ENCODE measurements around the gene NFAT5.

NFAT5 gene

DNA sequence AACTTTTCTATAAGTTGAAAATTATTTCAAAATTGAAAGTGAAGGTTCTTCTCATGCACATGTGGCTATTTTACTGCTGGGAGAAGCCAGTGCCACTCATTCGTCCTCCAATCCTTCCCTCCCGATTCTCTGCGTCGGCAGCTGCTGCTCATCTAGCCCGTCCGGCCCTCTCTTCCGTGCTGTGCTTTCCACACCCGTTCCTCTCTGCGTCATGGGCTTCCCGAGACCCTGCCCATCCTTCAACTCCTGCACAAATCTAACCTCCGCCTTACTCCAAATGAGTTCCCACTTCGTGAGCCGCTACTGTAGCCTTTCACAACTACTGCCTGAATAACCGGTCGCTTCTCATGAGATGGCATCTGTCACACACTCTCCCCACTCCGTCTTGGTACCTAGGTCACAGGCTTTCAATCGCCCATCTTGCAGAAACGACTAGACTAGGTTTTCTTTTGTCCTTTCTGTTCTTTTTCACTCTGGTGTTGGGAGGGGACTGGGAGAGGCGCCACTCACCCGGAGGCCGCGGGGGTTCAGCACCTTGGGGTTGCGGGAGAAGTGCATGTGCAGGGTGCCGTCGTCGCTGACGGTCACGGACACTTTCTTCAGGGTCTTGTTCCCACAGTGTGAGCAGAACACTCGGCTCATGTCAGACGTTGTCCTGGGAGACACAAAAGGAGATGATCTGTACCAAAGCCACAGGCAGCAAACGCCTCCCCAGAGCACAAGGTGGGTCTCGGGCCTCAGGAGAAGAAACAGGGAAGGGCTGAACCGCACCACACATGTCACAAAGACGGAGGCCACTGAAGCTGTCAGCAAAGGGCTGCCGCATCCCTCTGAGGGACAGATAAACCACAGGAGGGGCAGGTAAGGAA, 178.8 kb downstream of the NFAT5 start:
- TF ChIP-seq TCF12 (IDR thresholded peaks at IDR 0.05; ENCODE audit: low read depth): no peak
- TF ChIP-seq, protein P1, sequence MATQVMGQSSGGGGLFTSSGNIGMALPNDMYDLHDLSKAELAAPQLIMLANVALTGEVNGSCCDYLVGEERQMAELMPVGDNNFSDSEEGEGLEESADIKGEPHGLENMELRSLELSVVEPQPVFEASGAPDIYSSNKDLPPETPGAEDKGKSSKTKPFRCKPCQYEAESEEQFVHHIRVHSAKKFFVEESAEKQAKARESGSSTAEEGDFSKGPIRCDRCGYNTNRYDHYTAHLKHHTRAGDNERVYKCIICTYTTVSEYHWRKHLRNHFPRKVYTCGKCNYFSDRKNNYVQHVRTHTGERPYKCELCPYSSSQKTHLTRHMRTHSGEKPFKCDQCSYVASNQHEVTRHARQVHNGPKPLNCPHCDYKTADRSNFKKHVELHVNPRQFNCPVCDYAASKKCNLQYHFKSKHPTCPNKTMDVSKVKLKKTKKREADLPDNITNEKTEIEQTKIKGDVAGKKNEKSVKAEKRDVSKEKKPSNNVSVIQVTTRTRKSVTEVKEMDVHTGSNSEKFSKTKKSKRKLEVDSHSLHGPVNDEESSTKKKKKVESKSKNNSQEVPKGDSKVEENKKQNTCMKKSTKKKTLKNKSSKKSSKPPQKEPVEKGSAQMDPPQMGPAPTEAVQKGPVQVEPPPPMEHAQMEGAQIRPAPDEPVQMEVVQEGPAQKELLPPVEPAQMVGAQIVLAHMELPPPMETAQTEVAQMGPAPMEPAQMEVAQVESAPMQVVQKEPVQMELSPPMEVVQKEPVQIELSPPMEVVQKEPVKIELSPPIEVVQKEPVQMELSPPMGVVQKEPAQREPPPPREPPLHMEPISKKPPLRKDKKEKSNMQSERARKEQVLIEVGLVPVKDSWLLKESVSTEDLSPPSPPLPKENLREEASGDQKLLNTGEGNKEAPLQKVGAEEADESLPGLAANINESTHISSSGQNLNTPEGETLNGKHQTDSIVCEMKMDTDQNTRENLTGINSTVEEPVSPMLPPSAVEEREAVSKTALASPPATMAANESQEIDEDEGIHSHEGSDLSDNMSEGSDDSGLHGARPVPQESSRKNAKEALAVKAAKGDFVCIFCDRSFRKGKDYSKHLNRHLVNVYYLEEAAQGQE (IDR thresholded peaks at IDR 0.05; ENCODE audit: low read depth): no peak
- no peak for TF ChIP-seq CREB1 (IDR thresholded peaks at IDR 0.05; ENCODE audit: low read depth)

DNA sequence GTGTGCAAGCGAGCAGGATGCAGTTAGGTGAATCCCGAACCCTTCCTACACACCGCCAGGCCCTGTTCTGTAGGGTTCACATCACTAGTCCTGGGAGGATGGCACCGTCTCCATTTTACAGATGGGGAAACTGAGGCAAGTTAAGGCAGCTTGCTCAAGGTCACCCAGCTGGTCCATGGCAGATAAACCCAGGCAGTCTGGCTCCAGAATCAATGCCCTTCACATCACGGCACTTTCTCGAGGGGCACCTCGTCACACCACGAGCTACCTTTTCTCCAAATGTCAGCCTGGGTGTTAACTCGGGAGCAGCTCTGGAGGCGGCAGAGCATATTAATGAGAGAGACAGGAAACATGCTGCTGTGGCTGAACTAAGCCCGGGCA, 179.5 kb downstream of the NFAT5 start:
- no peak for TF ChIP-seq CEBPB (IDR thresholded peaks at IDR 0.05)
- no peak for TF ChIP-seq NFIC (IDR thresholded peaks at IDR 0.05)
- no peak for TF ChIP-seq RAD21 (IDR thresholded peaks at IDR 0.05; ENCODE audit: low read depth)
- TF ChIP-seq TAF1 (IDR thresholded peaks at IDR 0.05; ENCODE audit: low read depth): no peak
- no peak for TF ChIP-seq YY1 (IDR thresholded peaks at IDR 0.05; ENCODE audit: low read depth)
- no peak for TF ChIP-seq TEAD4 (IDR thresholded peaks at IDR 0.05)
- TF ChIP-seq ZBTB7A (IDR thresholded peaks at IDR 0.05; ENCODE audit: low read depth): no peak
- TF ChIP-seq FOXM1 (IDR thresholded peaks at IDR 0.05; ENCODE audit: borderline replicate concordance, low read depth): no peak
- TF ChIP-seq TCF12 (IDR thresholded peaks at IDR 0.05; ENCODE audit: low read depth): no peak
- TF ChIP-seq EP300 (IDR thresholded peaks at IDR 0.05; ENCODE audit: borderline replicate concordance): no peak
- TF ChIP-seq, protein P2, sequence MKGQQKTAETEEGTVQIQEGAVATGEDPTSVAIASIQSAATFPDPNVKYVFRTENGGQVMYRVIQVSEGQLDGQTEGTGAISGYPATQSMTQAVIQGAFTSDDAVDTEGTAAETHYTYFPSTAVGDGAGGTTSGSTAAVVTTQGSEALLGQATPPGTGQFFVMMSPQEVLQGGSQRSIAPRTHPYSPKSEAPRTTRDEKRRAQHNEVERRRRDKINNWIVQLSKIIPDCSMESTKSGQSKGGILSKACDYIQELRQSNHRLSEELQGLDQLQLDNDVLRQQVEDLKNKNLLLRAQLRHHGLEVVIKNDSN (IDR thresholded peaks at IDR 0.05): no peak
- TF ChIP-seq, protein P1 (IDR thresholded peaks at IDR 0.05; ENCODE audit: low read depth): no peak
- no peak for TF ChIP-seq CREB1 (IDR thresholded peaks at IDR 0.05; ENCODE audit: low read depth)
- TF ChIP-seq, protein P3, sequence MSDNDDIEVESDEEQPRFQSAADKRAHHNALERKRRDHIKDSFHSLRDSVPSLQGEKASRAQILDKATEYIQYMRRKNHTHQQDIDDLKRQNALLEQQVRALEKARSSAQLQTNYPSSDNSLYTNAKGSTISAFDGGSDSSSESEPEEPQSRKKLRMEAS (IDR thresholded peaks at IDR 0.05): no peak
- no peak for TF ChIP-seq EGR1 (IDR thresholded peaks at IDR 0.05)

DNA sequence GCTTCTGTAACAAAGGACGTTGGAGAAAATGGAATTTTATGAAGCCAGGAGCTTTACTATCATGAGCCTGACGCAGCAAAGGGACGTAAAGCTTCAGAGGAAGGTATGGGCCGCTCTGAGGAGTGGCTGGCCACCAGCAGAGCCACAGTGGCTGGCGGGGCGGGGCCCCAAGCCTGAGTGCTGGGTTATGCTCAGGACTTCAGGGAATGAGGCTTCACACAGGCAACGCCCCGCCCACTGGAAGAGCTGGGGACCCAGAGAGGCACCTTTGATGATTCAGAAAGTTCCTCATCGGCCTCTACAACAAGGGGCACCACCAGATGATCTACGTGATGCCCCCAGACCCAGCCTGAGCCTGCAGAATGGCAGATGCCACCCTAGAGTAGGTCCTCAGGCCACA, 180.2 kb downstream of the NFAT5 start:
- TF ChIP-seq TEAD4 (IDR thresholded peaks at IDR 0.05) (no peak), NFIC (IDR thresholded peaks at IDR 0.05) (no peak), EGR1 (IDR thresholded peaks at IDR 0.05) (no peak), ZBTB7A (IDR thresholded peaks at IDR 0.05; ENCODE audit: low read depth) (no peak), FOXM1 (IDR thresholded peaks at IDR 0.05; ENCODE audit: borderline replicate concordance, low read depth) (no peak), TCF12 (IDR thresholded peaks at IDR 0.05; ENCODE audit: low read depth) (no peak), EP300 (IDR thresholded peaks at IDR 0.05; ENCODE audit: borderline replicate concordance) (no peak)
- TF ChIP-seq, protein P2 (IDR thresholded peaks at IDR 0.05): no peak
- TF ChIP-seq, protein P3 (IDR thresholded peaks at IDR 0.05): no peak

DNA sequence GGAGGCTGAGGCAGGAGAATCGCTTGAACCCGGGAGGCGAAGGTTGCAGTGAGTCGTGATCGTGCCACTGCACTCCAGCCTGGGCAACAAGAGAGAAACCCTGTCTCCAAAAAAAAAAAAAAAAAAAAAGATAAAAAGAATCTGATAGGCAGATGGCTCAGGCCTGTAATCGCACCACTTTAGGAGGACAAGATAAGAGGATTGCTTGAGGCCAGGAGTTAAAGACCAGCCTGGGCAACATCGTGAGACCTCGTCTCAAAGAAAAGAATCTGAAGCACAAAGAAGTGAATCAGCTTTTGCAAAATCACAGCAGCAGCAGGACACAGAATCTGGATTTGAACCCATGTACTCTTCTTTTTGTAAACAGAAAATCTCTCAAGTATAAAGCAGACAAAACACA, 181.3 kb downstream of the NFAT5 start:
- TF ChIP-seq CEBPB (IDR thresholded peaks at IDR 0.05) (no peak), YY1 (IDR thresholded peaks at IDR 0.05; ENCODE audit: low read depth) (no peak), ZBTB7A (IDR thresholded peaks at IDR 0.05; ENCODE audit: low read depth) (no peak), RAD21 (IDR thresholded peaks at IDR 0.05; ENCODE audit: low read depth) (no peak), TAF1 (IDR thresholded peaks at IDR 0.05; ENCODE audit: low read depth) (no peak), CREB1 (IDR thresholded peaks at IDR 0.05; ENCODE audit: low read depth) (no peak)
- TF ChIP-seq, protein P2 (IDR thresholded peaks at IDR 0.05): no peak

DNA sequence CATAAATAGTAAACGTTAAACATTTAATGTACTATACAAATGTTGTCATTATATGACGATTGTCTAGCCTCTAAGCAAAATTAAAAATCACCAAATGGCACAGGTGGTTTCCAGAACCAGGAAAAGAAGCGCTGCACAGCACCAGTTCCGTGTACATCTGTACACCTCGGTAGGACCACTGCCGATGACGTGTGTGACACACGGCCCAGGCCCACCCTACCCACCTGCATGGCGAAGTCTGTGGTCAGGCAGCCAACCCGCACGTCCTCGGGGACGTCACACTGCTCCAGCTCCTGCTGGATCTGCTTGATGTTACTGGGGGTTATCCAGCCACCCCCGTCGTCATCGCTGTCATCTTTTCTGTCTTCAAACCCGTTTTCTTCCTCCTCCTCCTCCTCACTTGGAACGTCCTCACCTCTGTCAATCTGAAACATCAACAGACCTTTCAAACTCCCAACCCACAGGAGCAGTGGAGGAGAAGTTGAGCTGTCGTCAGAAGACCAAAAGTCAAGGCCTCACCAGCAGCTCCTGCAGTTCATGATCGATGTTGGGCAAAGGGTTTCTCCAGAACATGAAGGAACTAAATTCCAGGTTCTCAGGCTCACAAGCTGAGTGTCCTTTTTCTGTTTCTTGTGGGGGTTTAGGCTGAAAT, 183.1 kb downstream of the NFAT5 start:
- TF ChIP-seq, protein P1 (IDR thresholded peaks at IDR 0.05; ENCODE audit: low read depth): no peak
- TF ChIP-seq FOXM1 (IDR thresholded peaks at IDR 0.05; ENCODE audit: borderline replicate concordance, low read depth) (no peak), RAD21 (IDR thresholded peaks at IDR 0.05; ENCODE audit: low read depth) (no peak), YY1 (IDR thresholded peaks at IDR 0.05; ENCODE audit: low read depth) (no peak)

All from Ishikawa (cell line).